Stimulated activated CD8-positive, alpha-beta memory T cell treated with anti-CD3 and anti-CD28 coated beads, Interleukin-12 subunit alpha, Interleukin-12 subunit beta, amount 100 ng/mL, for 24 hours (primary cell): ENCODE measurements around the gene PRR11.
"Not testable (repeated sequence)": the region's sequence is repeated elsewhere in the genome, so short reads cannot be mapped to it uniquely, and the experiment has no call there.

Experiments
- DNase-seq: peaks from one replicate; pipeline ENCODE4 v3.0.0-alpha.2; 2020; ENCODE audit errors: extremely low read depth

Gene PRR11

GRCh38 chr17:59151591-59151990 is 4.0 kb upstream of the PRR11 start:
- DNase-seq: no peak

DNA sequence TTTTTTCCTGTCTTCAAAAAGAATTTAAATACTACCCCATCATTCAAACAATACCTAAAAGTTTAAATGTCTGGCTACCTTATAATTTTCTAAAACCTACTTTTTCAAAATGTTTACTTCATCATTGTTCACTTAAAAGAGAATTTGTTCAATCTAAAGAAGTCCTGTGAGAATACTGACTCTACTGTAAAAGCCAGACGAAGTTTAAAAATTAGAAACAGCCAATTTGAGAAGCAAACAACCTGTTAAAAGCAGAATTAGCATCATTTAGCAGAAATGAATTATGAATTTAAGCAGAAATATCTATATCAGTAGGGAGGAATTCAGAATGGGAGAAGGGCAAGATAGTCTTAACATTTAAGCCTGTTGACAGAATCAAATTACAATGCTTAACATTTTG is 2.6 kb upstream of the PRR11 start:
- no peak for DNase-seq

GRCh38 chr17:59154292-59154720 is 1.2 kb upstream of the PRR11 start:
- DNase-seq: no peak

DNA sequence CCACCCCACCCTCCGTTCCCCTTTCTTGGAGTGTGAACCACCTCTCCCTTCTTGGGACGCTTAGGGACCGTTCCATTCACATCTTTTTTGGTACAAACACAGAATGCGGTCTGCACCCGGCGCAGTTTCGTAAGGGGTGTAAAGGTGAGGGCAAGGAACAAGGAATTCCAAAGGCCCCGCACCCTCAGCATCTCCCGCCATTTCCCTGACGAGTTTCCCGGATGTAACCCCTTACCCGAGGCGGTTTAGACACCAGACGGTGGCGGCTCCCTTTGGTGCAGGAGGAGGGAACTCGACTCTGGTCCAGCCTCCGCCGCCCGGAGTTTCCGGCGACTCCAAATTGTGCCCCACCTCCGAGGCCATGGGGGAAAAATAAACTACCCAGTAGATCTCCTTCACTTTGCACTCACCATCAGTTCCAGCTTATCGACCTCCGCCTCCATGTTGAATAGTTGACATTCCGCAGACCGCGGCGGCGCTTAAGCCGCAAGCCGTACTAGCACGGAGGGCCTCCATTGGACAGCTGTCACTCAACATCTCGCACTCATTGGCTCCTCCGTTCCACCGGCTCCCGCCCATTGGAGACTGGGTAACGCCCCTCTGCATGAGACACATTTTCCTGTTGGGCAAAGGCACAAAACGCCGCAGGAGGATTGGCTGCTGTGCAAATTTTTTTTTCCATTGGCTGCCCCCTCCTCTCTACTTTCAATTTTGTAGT is 666 bp upstream of the PRR11 start, which contains the start of gene SKA2:
TSS of gene SKA2 (minus strand) at position 466 of the 718 bp plus-strand sequence. CDS start at position 443, 23 bp downstream.
- peak; percentile 93 for DNase-seq

GRCh38 chr17:59160157-59161025 is 4.8 kb downstream of the PRR11 start:
- no peak for DNase-seq

DNA sequence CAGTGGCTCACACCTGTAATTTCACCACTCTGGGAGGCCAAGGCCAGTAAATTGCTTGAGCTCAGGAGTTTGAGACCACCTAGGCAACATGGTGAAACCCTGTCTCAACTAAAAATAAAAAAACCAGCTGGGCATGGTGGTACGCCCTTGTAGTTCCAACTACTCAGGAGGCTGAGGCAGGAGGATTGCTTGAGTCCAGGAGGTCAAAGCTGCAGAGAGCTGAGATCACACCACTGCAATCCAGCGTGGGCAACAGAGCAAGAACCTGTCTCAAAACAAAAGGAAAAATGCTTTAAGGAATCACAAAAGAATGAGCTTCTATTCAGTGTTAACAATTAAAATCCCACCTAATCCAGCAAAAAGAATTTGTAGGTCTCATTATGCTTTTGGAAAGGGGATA is 5.9 kb downstream of the PRR11 start:
- DNase-seq: no peak

- no peak for DNase-seq
Observed at GRCh38 chr17:59165933-59166342, 10.4 kb downstream of the PRR11 start.

DNA sequence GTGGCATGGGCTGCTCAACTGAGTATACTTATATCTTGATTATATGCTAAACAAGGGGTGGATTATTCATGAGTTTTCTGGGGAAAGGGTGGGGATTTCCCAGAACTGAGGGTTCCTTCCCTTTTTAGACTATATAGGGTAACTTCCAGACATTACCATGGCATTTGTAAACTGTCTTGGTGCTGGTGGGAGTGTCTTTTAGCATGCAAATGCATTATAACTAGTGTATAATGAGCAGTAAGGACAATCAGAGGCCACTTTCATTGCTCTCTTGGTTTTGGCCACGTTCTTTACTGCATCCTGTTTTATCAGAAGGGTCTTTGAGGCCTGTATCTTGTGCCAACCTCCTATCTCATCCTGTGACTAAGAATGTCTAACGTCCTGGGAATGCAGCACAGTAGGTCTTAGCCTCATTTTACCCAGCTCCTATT is 12.0 kb downstream of the PRR11 start:
- no peak for DNase-seq

DNA sequence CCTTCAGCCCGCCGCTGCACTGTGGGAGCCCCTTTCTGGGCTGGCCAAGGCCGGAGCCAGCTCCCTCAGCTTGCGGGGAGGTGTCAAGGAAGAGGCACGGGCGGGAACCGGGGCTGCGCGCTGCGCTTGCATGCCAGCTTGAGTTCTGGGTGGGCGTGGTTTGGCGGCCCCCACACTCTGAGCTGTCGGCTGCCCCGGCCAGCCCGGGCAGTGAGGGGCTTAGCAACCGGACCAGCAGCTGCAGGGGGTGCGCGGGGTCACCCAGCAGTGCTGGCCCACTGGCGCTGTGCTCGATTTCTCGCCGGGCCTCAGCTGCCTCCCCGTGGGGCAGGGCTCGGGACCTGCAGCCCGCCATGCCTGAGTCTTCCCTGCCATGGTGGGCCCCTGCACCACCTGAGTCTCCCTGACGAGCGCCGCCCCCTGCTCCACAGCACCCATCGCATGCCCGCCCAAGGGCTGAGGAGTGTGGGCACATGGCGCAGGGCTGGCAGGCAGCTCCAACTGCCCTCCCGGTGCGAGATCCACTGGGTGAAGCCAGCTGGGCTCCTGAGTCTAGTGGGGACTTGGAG is 17.0 kb downstream of the PRR11 start:
- no peak for DNase-seq

DNA sequence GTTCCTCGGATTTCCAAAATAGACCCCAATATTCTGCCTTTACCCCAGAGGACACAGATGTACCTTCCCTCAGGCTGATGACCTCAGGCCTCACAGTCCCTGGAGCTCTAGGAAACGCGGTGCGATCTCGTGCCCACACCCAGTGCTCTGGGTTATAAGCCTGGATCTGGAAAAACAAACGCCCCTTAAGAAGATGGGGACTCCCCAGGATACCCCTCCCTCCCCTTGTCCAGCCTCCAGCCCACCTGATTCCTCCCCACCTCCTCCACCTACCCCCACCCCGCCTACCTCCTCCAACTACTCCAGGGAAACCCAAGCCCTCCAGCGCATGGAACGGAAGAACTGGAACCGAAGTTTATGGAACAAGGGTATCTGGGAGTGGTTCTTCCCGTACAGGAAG is 19.1 kb downstream of the PRR11 start:
- DNase-seq: no peak

DNA sequence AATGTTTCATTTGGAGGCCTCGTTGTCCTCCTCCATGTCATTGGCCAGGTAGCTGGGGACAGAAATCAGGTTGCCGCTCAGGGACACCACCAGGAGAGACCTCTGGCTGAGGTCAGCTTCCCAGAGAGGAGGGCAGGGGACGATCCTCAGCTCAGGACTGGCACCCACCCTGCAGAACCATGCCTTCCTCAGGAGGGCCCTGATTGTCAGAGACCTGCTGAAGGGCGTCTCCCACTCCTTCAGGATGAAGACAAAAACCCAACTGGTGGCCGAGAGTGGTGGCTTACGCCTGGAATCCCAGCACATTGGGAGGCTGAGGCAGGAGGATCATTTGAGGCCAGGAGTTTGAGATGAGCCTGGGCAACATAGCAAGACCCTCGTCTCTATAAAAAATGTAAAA is 19.5 kb downstream of the PRR11 start:
- no peak for DNase-seq

GRCh38 chr17:59178266-59178985 is 22.9 kb downstream of the PRR11 start:
- no peak for DNase-seq

DNA sequence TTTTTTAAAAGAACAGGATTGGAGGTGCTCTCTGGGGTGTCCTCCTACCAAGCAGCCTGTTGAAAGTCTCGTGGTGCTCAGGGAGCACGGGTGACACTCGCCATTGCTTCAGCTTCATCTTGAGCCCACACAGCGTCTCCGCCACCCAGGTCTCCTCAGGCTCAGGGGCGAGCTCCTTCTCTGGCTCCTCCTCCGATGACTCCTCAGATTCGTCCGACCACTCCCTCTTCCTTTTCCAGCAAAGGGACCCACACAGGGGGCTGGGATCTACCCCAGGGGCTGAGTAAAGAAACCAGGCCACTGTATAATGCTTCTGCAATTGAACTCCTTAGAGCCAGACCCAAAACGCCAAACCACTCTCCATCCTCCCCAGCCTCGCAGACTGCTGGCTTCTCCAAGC is 24.1 kb downstream of the PRR11 start:
- DNase-seq: not testable (repeated sequence)

DNA sequence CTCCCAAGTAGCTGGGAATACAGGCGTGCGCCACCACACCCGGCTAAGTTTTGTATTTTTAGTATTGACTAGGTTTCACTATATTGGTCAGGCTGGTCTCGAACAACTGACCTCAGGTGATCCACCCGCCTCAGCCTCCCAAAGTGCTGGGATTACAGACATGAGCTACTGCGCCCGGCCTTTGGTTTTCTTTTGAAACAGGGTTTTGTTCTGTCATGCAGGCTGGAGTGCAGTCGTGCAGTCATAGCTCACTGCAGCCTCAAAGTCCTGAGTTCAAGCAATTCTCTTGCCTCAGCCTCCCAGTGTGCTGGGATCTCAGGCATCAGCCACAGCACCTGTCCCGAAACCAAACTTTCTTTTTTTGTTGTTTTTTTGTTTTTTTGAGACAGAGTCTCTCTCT is 25.1 kb downstream of the PRR11 start:
- DNase-seq: no peak

DNA sequence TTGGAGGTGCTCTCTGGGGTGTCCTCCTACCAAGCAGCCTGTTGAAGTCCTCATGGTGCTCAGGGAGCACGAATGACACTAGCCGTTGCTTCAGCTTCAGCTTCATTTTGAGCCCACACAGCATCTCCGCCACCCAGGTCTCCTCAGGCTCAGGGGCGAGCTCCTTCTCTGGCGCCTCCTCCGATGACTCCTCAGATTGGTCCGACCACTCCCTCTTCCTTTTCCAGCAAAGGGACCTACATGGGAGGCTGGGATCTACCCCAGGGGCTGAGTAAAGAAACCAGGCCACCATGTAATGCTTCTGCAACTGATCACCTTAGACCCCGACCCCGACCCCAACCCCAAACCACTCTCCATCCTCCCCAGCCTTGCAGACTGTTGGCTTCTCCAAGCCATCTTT is 25.9 kb downstream of the PRR11 start:
- DNase-seq: no peak

DNA sequence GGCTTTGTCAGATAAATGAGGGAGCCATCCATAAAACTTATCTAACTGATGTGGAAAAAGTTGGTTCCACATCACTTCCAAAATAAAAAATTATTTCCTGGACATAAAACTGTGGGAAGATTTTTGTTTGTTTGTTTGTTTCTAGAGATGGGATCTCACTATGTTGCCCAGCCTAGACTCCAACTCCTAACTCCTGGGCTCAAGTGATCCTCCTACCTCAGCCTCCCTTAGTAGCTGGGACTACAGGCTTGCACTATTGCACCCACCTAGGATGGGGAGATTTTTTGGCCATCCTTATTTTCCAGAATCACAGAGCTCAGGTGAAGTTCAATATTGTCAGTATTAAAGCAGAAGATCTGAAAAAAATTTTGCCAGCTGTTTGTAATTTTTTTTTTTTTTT is 30.5 kb downstream of the PRR11 start:
- no peak for DNase-seq

GRCh38 chr17:59186850-59187249 is 31.3 kb downstream of the PRR11 start:
- DNase-seq: no peak

DNA sequence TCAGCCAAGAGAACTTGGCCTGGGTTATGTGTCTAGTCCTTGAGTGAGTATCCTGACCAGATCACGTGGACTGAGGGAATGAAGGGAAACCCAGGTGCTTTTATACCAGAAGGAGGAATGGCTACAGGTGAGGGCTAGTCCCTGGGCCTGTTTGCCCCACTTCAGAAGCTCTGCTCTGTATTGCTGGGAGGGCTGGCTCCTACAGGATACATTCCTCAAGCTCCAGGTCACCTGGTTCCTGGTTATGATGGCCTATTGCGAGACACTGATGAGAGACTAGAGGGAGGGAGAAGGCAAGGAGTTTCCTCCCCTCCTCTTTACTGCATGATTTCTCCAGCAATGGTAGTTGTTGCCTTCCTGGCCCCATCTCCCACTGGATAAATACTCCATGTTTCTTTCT is 35.3 kb downstream of the PRR11 start:
- no peak for DNase-seq

DNA sequence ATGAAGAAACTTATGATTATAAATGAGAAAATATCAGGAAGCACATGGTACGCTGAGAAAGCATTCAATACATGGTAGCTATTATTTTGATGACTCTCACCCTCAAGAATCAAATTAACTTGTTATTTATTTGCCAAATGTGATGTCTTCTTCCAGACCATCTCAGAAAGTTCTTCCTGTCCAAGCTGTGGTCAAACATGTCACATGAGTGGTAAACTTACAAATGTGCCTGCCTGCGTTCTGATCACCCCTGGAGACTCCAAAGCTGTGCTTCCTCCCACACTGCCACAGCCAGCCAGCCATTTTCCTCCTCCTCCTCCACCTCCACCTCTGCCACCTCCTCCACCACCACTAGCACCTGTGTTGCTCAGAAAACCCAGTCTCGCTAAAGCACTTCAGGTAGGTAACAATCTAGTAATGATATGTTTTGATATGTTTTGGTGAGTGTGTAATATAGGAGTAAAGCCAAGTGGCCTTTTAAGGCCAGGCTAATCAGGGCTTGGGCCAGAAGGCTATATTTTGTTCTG is 37.9 kb downstream of the PRR11 start:
- DNase-seq: no peak

DNA sequence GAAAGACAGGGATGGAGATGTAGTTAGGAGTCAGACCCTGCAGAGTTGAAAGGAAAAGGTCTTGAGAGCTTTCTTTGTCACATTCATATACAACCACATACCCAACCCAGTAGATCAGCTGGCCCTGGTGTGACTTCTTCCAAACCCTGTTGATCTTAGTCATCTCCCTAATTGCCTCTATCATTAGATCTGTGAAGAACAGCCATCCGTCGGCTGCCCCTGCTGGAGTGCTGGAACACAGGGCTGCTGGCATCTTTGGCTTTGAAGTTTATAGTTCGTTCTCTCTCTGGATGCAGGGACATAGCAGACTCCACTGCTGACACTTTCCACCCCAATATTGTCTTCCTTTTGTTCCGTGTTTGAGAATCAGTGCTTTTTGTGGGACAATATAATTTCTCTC is 43.9 kb downstream of the PRR11 start:
- no peak for DNase-seq

GRCh38 chr17:59202320-59202719 is 46.8 kb downstream of the PRR11 start:
- DNase-seq: no peak

DNA sequence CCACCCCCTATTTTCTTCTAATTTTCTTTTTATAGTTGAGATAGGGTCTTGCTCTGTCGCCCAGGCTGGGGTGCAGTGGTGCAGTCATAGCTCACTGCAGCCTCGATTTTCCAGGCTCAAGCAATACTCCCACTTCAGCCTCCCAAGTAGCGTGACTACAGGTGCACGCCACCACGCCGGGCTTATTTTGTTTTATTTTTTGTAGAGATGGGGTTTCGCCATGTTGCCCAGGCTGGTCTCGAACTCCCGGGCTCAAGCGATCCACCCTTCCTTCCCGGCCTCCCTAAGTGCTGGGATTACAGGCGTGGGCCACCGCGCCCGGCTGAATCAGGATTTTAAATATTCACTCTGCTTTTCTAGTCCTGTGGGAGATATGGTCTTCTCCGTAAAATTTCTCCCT is 63.8 kb downstream of the PRR11 start:
- DNase-seq: no peak
